Spleen (tissue), 11 donors: ENCODE measurements around the gene ZC3H12C. TPM values are rescaled to one million over a fixed set of nuclear protein-coding genes. Genes with fewer than 3 reads are reported as not detected.

Source experiments
- DNase-seq: peaks from one replicate; pipeline ENCODE4 v3.0.0-alpha.2; 2020
- H3K27ac ChIP-seq, 8 donors: fragments of 200-600 bp; sonication (generic) in 7 of 8; 1 replicate in 4 of 8; 2 replicates in 4 of 8; pipeline versions ENCODE4 v1.5.0 to v1.8.0; 2016 to 2021; ENCODE audit warnings: inconsistent platforms in 4 of 8, mild to moderate bottlenecking in 4 of 8, moderate library complexity in 1 of 8
- H3K27me3 ChIP-seq, 7 donors: fragments of 200-600 bp; sonication (generic) in 6 of 7; replicated peaks in 1 of 7; 1 replicate in 4 of 7; 2 replicates in 3 of 7; pipeline versions ENCODE4 v1.5.0 to v1.8.0; 2016 to 2021; ENCODE audit warnings: inconsistent platforms in 3 of 7, mild to moderate bottlenecking in 1 of 7
- H3K36me3 ChIP-seq, 6 donors: fragments of 200-600 bp; sonication (generic) in 5 of 6; 1 replicate in 4 of 6; 2 replicates in 2 of 6; pipeline versions ENCODE4 v1.5.0 to v1.8.0; 2016 to 2021; ENCODE audit warnings: inconsistent platforms in 2 of 6
- H3K4me1 ChIP-seq, 6 donors: fragments of 200-600 bp; sonication (generic) in 5 of 6; 1 replicate in 3 of 6; 2 replicates in 3 of 6; pipeline versions ENCODE4 v1.5.0 to v1.8.0; 2016 to 2021; ENCODE audit warnings: inconsistent platforms in 3 of 6
- H3K4me3 ChIP-seq, 8 donors: fragments of 200-600 bp; sonication (generic) in 7 of 8; 1 replicate in 4 of 8; 2 replicates in 4 of 8; pipeline versions ENCODE4 v1.5.0 to v1.8.0; 2016 to 2021; ENCODE audit warnings: inconsistent platforms in 4 of 8, mild to moderate bottlenecking in 4 of 8, moderate library complexity in 2 of 8
- H3K9me3 ChIP-seq, 8 donors: fragments of 200-600 bp; sonication (generic) in 7 of 8; 1 replicate in 4 of 8; 2 replicates in 4 of 8; pipeline versions ENCODE4 v1.5.0 to v1.8.0; 2016 to 2021; ENCODE audit warnings: inconsistent platforms in 4 of 8
- CTCF ChIP-seq, 11 experiments: fragments of 200-600 bp in 7 of 11; fragments of 450-650 bp in 4 of 11; sonication (generic) in 4 of 11; IDR thresholded peaks in 8 of 11; conservative IDR thresholded peaks in 3 of 11; 1 replicate in 7 of 11; 2 replicates in 4 of 11; pipeline versions ENCODE4 v1.4.0 to v1.8.0; 2016 to 2021; ENCODE audit warnings: antibody characterized with exemption in 11 of 11, inconsistent platforms in 4 of 11, mild to moderate bottlenecking in 1 of 11
- POLR2A ChIP-seq, 3 donors: fragments of 450-650 bp; IDR thresholded peaks; one replicate each; pipeline ENCODE4 v1.5.1; 2017; ENCODE audit warnings: antibody characterized with exemption in 3 of 3, mild to moderate bottlenecking in 1 of 3
- POLR2AphosphoS5 ChIP-seq, 3 donors: sonication (generic); formaldehyde crosslinking; IDR thresholded peaks; one replicate each; pipeline ENCODE4 v1.5.1; 2017; ENCODE audit warnings: antibody characterized with exemption in 3 of 3
- WGBS, 5 donors: extraction: QIAGEN DNeasy Blood & Tissue Kit in 3 of 5; methylation state at CpG; one replicate each; pipeline versions ENCODE4 v1.1.5 to v1.1.7; 2013 to 2018; 5-methylcytosine and 5-hydroxymethylcytosine counted together
- intact Hi-C: fragments of 100-400 bp; cut with DNase I; formaldehyde crosslinking; loops from one replicate; pipeline ENCODE4 v1.15.0; 2023; ENCODE audit warnings: low total_unique reads
- polyA plus RNA-seq, 3 donors: library from polyadenylated mRNA; stranded (reverse); fragments of 200-250 nt; gene quantifications; one replicate each; pipeline ENCODE4 v1.2.1, GENCODE V29; 2013
- total RNA-seq, 7 donors: library from RNA; depleted of rRNA in 3 of 7; stranded (reverse); fragments of >200 nt in 3 of 7; fragmentation: NEBNext Ultra II Directional in 4 of 7; extraction: Animal tissue kit (Norgen Biotek cat#: 25700) in 4 of 7; gene quantifications; one replicate each; pipeline versions ENCODE4 v1.1.0 to v1.2.1, GENCODE V29; 2016 to 2021
- donor health status: healthy with polysubstance abuse.
- donor health status: DM: no; HTN: no; CAD: no; lungs with moderate emphysema.
- donor health status: DM: no; HTN: no; CAD: no.
- donor health status: Bipolar disorder and iron deficiency.
- donor health status: healthy.
- donor health status: DM: no; HTN: no; CAD: no.
- donor health status: DM: yes; HTN: yes; CAD: no.

ZC3H12C gene
- total and polyA plus RNA-seq, 10 donors, result 0.44 to 10.4 (median 5.1) TPM

- 53 to 85% (median 67%) methylated on average over 7 of the region's 7 CpGs for WGBS, 5 donors
- H3K27me3 ChIP-seq, result peaks cover 0 to 10% (median 0%) of the 10 kb centered on the region in 7 donors
These were observed 91.3 kb downstream of the ZC3H12C start for GRCh38 chr11:110184456-110184855.

GRCh38 chr11:110185121-110185591, 92.0 kb downstream of the ZC3H12C start:
- TF ChIP-seq CTCF (IDR thresholded peaks at IDR 0.05 in 8 of 11, conservative IDR thresholded peaks at IDR 0.05 in 3 of 11), result no peak
- no peak for TF ChIP-seq POLR2AphosphoS5 (IDR thresholded peaks at IDR 0.05)
- no peak for TF ChIP-seq POLR2A (IDR thresholded peaks at IDR 0.05)
- WGBS, 5 donors, result 68 to 92% (median 80%) methylated on average over 3 of the region's 3 CpGs
- no peak for DNase-seq
- Histone ChIP-seq H3K4me1 (no peaks in the 10 kb centered on the region), H3K27me3 (peaks cover 0 to 10% (median 0%) of the 10 kb centered on the region in 7 donors), H3K27ac (no peak overlapping the region), H3K9me3 (no peaks in the 10 kb centered on the region), H3K36me3 (no peaks in the 10 kb centered on the region), H3K4me3 (no peak overlapping the region)
- intact Hi-C loops, result no loop called here

More at GRCh38 chr11:110184456-110184855, 91.3 kb downstream of the ZC3H12C start:
- Histone ChIP-seq H3K27ac (no peak overlapping the region), H3K9me3 (no peaks in the 10 kb centered on the region), H3K36me3 (no peaks in the 10 kb centered on the region), H3K4me3 (no peak overlapping the region), H3K4me1 (no peaks in the 10 kb centered on the region)
- intact Hi-C loops, result no loop called here
- TF ChIP-seq POLR2A (IDR thresholded peaks at IDR 0.05), result no peak
- no peak for TF ChIP-seq CTCF (IDR thresholded peaks at IDR 0.05 in 8 of 11, conservative IDR thresholded peaks at IDR 0.05 in 3 of 11)
- no peak for TF ChIP-seq POLR2AphosphoS5 (IDR thresholded peaks at IDR 0.05)
- DNase-seq, result no peak

GRCh38 chr11:110185599-110185998, 92.4 kb downstream of the ZC3H12C start:
- TF ChIP-seq CTCF (IDR thresholded peaks at IDR 0.05 in 8 of 11, conservative IDR thresholded peaks at IDR 0.05 in 3 of 11), result no peak
- TF ChIP-seq POLR2AphosphoS5 (IDR thresholded peaks at IDR 0.05), result no peak
- no peak for TF ChIP-seq POLR2A (IDR thresholded peaks at IDR 0.05)
- peaks cover 0 to 10% (median 0%) of the 10 kb centered on the region in 7 donors for H3K27me3 ChIP-seq
- H3K4me1 ChIP-seq, result no peaks in the 10 kb centered on the region
- H3K36me3 ChIP-seq, result no peaks in the 10 kb centered on the region
- H3K9me3 ChIP-seq, result no peaks in the 10 kb centered on the region
- intact Hi-C loops, result no loop called here
- H3K4me3 ChIP-seq, result no peak overlapping the region
- 81 to 89% (median 86%) methylated on average over 7 of the region's 7 CpGs for WGBS, 5 donors
- H3K27ac ChIP-seq, result no peak overlapping the region
- DNase-seq, result no peak

GRCh38 chr11:110186456-110186855, 93.3 kb downstream of the ZC3H12C start:
- 86 to 96% (median 92%) methylated on average over 5 of the region's 5 CpGs for WGBS, 5 donors
- no peaks in the 10 kb centered on the region for H3K4me1 ChIP-seq
- no peak for TF ChIP-seq CTCF (IDR thresholded peaks at IDR 0.05 in 8 of 11, conservative IDR thresholded peaks at IDR 0.05 in 3 of 11)
- no peak for TF ChIP-seq POLR2AphosphoS5 (IDR thresholded peaks at IDR 0.05)
- peaks cover 0 to 3% (median 0%) of the 10 kb centered on the region in 8 donors for H3K9me3 ChIP-seq
- H3K4me3 ChIP-seq, result no peak overlapping the region
- H3K27me3 ChIP-seq, result peaks cover 0 to 10% (median 0%) of the 10 kb centered on the region in 7 donors
- no peak for DNase-seq
- intact Hi-C loops, result no loop called here
- H3K27ac ChIP-seq, result no peak overlapping the region
- H3K36me3 ChIP-seq, result no peaks in the 10 kb centered on the region
